Right forelimb (tissue), 1 donor: ENCODE results near the gene ZNF212.
"Not testable (repeated sequence)": the region's sequence is repeated elsewhere in the genome, so short reads cannot be mapped to it uniquely, and the experiment has no call there.

ENCODE experiments used
- DNase-seq: peaks from one replicate; pipeline ENCODE4 v3.0.0-alpha.2; 2018

ZNF212 gene

GRCh38 chr7:149255174-149255573 lies 15.7 kb downstream of the ZNF212 start:
- DNase-seq = no peak

- DNase-seq = no peak
Observed at GRCh38 chr7:149256568-149256967, 17.1 kb downstream of the ZNF212 start.

- no peak for DNase-seq
Observed at GRCh38 chr7:149257146-149257545, 17.7 kb downstream of the ZNF212 start.

- no peak for DNase-seq
Observed at GRCh38 chr7:149261316-149261828, 21.9 kb downstream of the ZNF212 start.

- DNase-seq = peak; percentile 91
Observed at GRCh38 chr7:149261829-149262617, 22.6 kb downstream of the ZNF212 start, which contains the start of gene ZNF783. TSS of gene ZNF783 (plus strand) at chr7:149262196. CDS start at chr7:149262334, 138 bp downstream.

GRCh38 chr7:149266451-149266850 lies 27.0 kb downstream of the ZNF212 start:
- DNase-seq = no peak

- DNase-seq = no peak
Observed at GRCh38 chr7:149267733-149268132, 28.3 kb downstream of the ZNF212 start.

GRCh38 chr7:149274424-149274823 lies 35.0 kb downstream of the ZNF212 start:
- DNase-seq = not testable (repeated sequence)

GRCh38 chr7:149277871-149278270 lies 38.4 kb downstream of the ZNF212 start:
- DNase-seq = no peak

- DNase-seq = no peak
Observed at GRCh38 chr7:149278396-149278795, 38.9 kb downstream of the ZNF212 start.

GRCh38 chr7:149279111-149279743 lies 39.8 kb downstream of the ZNF212 start:
- DNase-seq = no peak

- no peak for DNase-seq
Observed at GRCh38 chr7:149280151-149280550, 40.7 kb downstream of the ZNF212 start.

- no peak for DNase-seq
Observed at GRCh38 chr7:149280661-149281507, 41.4 kb downstream of the ZNF212 start.

- no peak for DNase-seq
Observed at GRCh38 chr7:149281508-149282330, 42.3 kb downstream of the ZNF212 start.

GRCh38 chr7:149282331-149282655 lies 42.8 kb downstream of the ZNF212 start:
- DNase-seq = no peak

GRCh38 chr7:149283321-149283720 lies 43.9 kb downstream of the ZNF212 start:
- DNase-seq = no peak

GRCh38 chr7:149284343-149284742 lies 44.9 kb downstream of the ZNF212 start:
- DNase-seq = no peak

- DNase-seq = peak; percentile 96
Observed at GRCh38 chr7:149284850-149285585, 45.6 kb downstream of the ZNF212 start.

- DNase-seq = no peak
Observed at GRCh38 chr7:149285603-149286002, 46.2 kb downstream of the ZNF212 start.

GRCh38 chr7:149286811-149287400 lies 47.5 kb downstream of the ZNF212 start:
- DNase-seq = no peak

GRCh38 chr7:149287622-149288021 lies 48.2 kb downstream of the ZNF212 start:
- no peak for DNase-seq
